ENCODE data around the gene POU2F2.
"Not testable (repeated sequence)": the region's sequence is repeated elsewhere in the genome, so short reads cannot be mapped to it uniquely, and the experiment has no call there.

POU2F2 gene

GRCh38 chr19:42053037-42053935 lies 79.0 kb downstream of the POU2F2 start:
- no peak for DNase-seq

GRCh38 chr19:42052241-42052863 lies 79.9 kb downstream of the POU2F2 start:
- DNase-seq, result no peak

GRCh38 chr19:42051166-42052115 lies 80.8 kb downstream of the POU2F2 start:
- DNase-seq, result no peak

- DNase-seq, result no peak
Measured at GRCh38 chr19:42048992-42049391, 83.3 kb downstream of the POU2F2 start.

DNA sequence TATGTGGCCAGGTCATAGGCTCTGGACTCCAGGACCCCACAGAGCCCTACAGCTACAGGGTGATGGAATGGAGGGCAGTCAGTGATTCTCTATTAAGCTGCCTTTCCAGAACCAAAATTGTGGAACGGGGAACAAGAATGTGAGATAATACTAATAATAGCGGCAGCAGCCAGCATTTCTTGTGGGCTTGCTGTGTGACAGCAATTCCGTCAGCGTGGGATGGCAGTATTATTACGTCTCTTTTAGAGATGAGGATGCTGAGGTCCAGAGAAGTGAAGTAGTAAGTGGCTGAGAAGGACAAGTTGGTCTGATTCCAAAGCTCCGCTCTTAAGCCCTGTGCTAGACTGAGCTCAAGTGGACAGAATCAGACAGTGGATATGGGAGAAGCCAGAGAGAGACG lies 86.7 kb downstream of the POU2F2 start:
- no peak for DNase-seq

- DNase-seq, result no peak
Measured at GRCh38 chr19:42042455-42043170, 89.6 kb downstream of the POU2F2 start.

- not testable (repeated sequence) for DNase-seq
Measured at GRCh38 chr19:42040491-42040890, 91.8 kb downstream of the POU2F2 start.

DNA sequence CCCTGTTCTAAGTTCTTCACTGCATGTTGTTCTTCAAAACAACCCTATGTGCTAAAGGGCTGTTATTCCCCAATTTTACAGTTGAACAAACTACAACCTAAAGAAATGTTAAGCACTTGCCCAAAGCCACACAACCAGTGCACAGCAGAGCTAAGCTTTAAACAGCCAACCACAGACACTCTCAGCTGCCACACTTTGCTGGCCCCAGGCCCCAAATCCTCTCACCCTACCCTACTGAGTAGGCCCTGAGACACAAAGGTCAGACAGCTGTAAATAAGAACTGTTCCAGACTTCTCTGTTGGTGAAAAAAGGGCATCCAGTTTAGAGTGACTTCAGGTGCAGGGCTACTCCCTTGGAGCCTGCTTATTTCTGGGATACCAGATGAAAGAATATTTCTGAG lies 92.2 kb downstream of the POU2F2 start:
- DNase-seq, result no peak

- DNase-seq, result no peak
Measured at GRCh38 chr19:42038666-42039065, 93.6 kb downstream of the POU2F2 start.

- DNase-seq, result no peak
Measured at GRCh38 chr19:42037649-42038048, 94.6 kb downstream of the POU2F2 start.

Data from hematopoietic multipotent progenitor cell treated with erythropoietin and hydrocortisone succinate and interleukin-3 and kit ligand, for 8 days (in vitro differentiated cells).